ENCODE data around the gene ZNF548.

DNA sequence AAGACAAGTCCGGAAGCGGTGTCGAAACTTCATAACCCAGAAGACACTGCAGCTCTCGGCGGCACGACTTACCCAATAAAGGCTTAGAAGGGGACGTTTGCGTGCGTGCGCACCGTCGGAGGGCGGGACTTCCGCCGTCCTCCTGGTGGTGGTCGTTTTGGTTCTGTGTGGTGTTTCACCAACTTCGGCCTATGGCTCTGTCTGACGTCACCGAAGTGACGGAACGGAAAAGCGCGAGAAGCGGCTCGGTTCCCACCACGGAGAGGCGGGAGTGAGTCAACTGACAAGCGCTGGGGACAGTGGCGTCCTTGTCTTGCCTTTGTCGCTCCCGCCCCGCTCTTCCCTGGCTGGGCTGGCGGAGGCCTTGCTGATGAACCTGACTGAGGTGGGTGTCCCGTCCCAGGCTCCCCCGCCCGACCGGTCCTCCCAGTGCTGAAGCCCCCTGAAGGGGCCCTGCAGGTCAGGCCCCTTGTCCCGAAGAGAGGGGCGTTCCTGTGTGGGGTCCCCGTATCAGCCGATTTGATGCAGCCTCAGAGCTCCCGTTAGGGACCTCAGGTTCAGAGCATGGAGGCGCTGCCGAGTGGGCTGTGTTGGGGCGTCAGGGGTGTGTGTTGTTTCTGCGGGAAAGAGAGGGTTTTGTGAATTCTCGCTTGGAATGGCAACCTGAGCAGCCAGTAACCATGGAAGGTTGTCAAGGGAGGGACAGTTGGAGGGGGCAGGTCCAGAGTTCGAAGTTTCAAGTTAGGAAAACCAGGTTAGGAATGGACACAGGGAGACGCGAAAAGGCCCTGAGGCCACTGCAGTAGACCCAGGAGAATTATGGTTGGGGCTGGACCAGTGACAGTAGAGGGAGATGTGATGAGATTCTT, at the start of gene ZNF548:
- TF ChIP-seq EZH2 (IDR thresholded peaks at IDR 0.05; ENCODE audit: borderline replicate concordance, low read depth, low read length, poor library complexity, severe bottlenecking): no peak
- TF ChIP-seq, protein P1, sequence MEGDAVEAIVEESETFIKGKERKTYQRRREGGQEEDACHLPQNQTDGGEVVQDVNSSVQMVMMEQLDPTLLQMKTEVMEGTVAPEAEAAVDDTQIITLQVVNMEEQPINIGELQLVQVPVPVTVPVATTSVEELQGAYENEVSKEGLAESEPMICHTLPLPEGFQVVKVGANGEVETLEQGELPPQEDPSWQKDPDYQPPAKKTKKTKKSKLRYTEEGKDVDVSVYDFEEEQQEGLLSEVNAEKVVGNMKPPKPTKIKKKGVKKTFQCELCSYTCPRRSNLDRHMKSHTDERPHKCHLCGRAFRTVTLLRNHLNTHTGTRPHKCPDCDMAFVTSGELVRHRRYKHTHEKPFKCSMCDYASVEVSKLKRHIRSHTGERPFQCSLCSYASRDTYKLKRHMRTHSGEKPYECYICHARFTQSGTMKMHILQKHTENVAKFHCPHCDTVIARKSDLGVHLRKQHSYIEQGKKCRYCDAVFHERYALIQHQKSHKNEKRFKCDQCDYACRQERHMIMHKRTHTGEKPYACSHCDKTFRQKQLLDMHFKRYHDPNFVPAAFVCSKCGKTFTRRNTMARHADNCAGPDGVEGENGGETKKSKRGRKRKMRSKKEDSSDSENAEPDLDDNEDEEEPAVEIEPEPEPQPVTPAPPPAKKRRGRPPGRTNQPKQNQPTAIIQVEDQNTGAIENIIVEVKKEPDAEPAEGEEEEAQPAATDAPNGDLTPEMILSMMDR (conservative IDR thresholded peaks at IDR 0.05; ENCODE audit: low read depth, low read length): peak; percentile 48
